ENCODE measurements around the gene ATP6V0A1.
"Not testable (repeated sequence)": the region's sequence is repeated elsewhere in the genome, so short reads cannot be mapped to it uniquely, and the experiment has no call there.

Gene ATP6V0A1

GRCh38 chr17:42414704-42415409, 43.8 kb upstream of the ATP6V0A1 start:
- no peak overlapping the region for H3K4me3 ChIP-seq (ENCODE audit: low read length)
- no peak for TF ChIP-seq CTCF (conservative IDR thresholded peaks at IDR 0.05; ENCODE audit: low read depth, low read length)
- DNase-seq (ENCODE audit: low read depth) = no peak

GRCh38 chr17:42417981-42418380, 40.7 kb upstream of the ATP6V0A1 start:
- H3K4me3 ChIP-seq (ENCODE audit: low read length); DNase-seq (ENCODE audit: low read depth): not testable (repeated sequence)

- peak overlapping the region; percentile 92 for H3K4me3 ChIP-seq (ENCODE audit: low read length)
Measured at GRCh38 chr17:42421136-42421506, 37.6 kb upstream of the ATP6V0A1 start.

GRCh38 chr17:42421507-42422338, 37.0 kb upstream of the ATP6V0A1 start:
- no peak for TF ChIP-seq CTCF (conservative IDR thresholded peaks at IDR 0.05; ENCODE audit: low read depth, low read length)
- DNase-seq (ENCODE audit: low read depth) = peak; percentile 12
- H3K4me3 ChIP-seq (ENCODE audit: low read length) = peak overlapping the region; percentile 92

More at GRCh38 chr17:42421136-42421506, 37.6 kb upstream of the ATP6V0A1 start:
- no peak for DNase-seq (ENCODE audit: low read depth)
- no peak for TF ChIP-seq CTCF (conservative IDR thresholded peaks at IDR 0.05; ENCODE audit: low read depth, low read length)

- H3K4me3 ChIP-seq (ENCODE audit: low read length) = peak overlapping the region; percentile 92
- no peak for DNase-seq (ENCODE audit: low read depth)
- no peak for TF ChIP-seq CTCF (conservative IDR thresholded peaks at IDR 0.05; ENCODE audit: low read depth, low read length)
Measured at GRCh38 chr17:42422412-42422957, 36.2 kb upstream of the ATP6V0A1 start.

- peak within 1 kb of the TSS; percentile 92 for H3K4me3 ChIP-seq (ENCODE audit: low read length)
- peak; percentile 82 for DNase-seq (ENCODE audit: low read depth)
- TF ChIP-seq CTCF (conservative IDR thresholded peaks at IDR 0.05; ENCODE audit: low read depth, low read length) = no peak
Measured at GRCh38 chr17:42422958-42423712, 35.5 kb upstream of the ATP6V0A1 start, which contains the start of gene CAVIN1. Gene CAVIN1 (minus strand): TSS chr17:42423256. CDS start chr17:42423097, 159 bp downstream.

- peak overlapping the region; percentile 92 for H3K4me3 ChIP-seq (ENCODE audit: low read length)
- DNase-seq (ENCODE audit: low read depth) = no peak
- no peak for TF ChIP-seq CTCF (conservative IDR thresholded peaks at IDR 0.05; ENCODE audit: low read depth, low read length)
Measured at GRCh38 chr17:42423766-42424165, 34.9 kb upstream of the ATP6V0A1 start.
